ENCODE measurements around the gene AMHR2. TPM values are rescaled to one million over a fixed set of nuclear protein-coding genes. Genes with fewer than 3 reads are reported as not detected.
"Not testable (repeated sequence)": the region's sequence is repeated elsewhere in the genome, so short reads cannot be mapped to it uniquely, and the experiment has no call there.

AMHR2 gene
- total RNA-seq = 0.60 TPM

DNA sequence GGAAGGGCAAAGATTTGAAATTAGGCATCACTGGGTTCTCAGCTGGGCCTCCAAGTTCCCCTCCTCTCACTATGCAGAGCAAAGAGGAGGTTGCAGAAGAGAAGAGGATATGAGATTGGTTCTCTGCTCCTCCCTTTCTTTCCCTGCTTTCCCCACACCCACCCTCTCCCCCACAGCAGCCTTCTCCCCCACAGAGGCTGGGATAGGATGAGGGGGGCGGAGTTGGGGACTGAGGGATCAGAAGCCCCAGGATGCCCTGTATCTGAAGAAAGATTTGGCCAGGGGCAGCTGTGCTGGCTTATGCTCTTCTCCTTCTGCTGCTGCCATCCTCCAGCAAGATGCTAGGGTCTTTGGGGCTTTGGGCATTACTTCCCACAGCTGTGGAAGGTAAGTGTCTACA, at the start of gene AMHR2:
AMHR2 (plus strand) TSS at position 259 of the 400 bp plus-strand sequence; CDS start at position 339, 80 bp downstream.
- DNase-seq (ENCODE audit: low spot score) = no peak

- not testable (repeated sequence) for DNase-seq (ENCODE audit: low spot score)
These were observed 49.4 kb upstream of the AMHR2 start for GRCh38 chr12:53374277-53374676.

- no peak for DNase-seq (ENCODE audit: low spot score)
These were observed 46.9 kb upstream of the AMHR2 start for GRCh38 chr12:53376747-53377146.

DNA sequence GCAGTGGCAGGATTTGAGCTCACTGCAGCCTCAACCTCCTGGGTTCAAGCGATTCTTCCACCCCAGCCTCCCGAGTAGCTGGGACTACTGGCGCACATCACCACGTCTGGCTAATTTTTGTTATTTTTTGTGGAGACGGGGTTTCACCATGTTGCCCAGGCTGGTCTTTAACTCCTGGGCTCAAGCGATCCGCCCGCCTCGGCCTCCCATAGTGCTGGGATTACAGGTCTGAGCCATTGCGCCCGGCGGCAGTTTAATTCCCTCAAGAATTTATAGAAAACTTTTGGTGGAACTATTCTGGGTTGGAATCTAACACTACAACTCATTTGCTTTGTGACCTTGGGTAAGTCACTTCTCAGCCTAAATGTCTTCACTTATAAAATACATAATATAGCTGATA, 45.4 kb upstream of the AMHR2 start:
- DNase-seq (ENCODE audit: low spot score) = no peak

- no peak for DNase-seq (ENCODE audit: low spot score)
These were observed 44.8 kb upstream of the AMHR2 start for GRCh38 chr12:53378724-53379388.

DNA sequence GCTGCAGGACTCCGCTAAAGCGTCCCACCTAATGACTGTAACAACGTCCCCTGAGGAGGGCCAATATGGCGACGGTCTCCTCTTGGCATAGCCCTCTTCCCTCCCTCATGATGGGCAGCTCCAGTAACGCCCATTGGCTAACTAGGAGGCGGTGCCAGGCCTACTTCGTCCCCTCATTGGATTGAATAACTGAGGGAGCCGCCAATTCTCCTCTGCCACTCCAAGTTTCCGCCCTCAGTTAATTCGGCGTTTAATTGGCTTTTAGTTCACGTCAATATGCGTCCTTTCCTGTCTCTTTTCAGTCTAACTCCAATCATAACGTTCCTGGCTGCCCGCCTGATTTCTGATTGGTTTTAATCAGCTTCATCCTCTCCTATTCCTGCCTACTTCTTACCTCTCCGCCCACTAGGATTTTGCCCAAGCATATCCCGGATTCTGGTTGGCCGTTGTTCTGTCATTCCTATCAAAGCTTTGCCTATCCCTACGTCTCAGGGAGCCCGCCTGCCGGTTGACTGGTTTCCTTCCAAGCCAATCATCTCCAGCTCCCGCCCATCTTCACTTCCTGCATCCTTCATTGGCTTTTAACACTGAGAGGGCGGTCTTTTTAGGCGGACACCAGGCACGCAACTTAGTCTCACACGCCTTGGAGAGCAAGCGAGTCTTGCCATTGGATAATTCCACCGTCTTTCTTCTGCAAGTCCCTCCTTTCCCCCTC, 44.1 kb upstream of the AMHR2 start:
- peak; percentile 100 for DNase-seq (ENCODE audit: low spot score)

DNA sequence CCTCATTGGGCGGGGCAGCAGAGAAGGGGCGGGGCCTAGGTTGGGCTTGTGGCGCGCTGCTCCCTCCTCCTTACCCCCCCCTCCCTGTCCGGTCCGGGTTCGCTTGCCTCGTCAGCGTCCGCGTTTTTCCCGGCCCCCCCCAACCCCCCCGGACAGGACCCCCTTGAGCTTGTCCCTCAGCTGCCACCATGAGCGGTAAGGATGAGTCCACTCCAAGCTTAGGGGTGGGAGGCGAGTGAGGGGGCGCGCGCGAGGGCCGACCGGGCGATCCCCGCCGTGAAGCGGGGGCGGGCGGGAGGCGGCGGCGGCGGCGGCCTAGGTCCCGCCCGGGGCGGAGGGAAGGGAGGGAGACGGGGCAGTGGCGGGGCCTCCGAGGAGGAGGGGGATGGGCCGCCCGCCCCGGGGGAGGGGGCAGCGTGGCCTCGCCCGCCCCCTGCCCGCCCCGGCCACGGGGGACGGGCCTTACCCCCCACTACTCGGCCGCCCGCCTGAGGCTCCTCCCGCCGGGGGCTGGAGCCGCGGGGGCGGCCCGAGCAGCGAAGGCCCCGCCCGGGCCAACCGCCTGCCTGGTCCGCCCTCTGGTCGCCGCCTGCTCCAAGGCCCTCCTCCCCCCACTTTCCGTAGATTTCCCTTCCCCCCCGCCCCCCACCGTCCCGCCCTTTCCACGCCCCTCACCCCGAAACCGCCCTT, 43.4 kb upstream of the AMHR2 start, which contains the start of gene SP1:
SP1 (plus strand) TSS at position 73 of the 690 bp plus-strand sequence; CDS start at position 189, 116 bp downstream.
- peak; percentile 91 for DNase-seq (ENCODE audit: low spot score)

DNA sequence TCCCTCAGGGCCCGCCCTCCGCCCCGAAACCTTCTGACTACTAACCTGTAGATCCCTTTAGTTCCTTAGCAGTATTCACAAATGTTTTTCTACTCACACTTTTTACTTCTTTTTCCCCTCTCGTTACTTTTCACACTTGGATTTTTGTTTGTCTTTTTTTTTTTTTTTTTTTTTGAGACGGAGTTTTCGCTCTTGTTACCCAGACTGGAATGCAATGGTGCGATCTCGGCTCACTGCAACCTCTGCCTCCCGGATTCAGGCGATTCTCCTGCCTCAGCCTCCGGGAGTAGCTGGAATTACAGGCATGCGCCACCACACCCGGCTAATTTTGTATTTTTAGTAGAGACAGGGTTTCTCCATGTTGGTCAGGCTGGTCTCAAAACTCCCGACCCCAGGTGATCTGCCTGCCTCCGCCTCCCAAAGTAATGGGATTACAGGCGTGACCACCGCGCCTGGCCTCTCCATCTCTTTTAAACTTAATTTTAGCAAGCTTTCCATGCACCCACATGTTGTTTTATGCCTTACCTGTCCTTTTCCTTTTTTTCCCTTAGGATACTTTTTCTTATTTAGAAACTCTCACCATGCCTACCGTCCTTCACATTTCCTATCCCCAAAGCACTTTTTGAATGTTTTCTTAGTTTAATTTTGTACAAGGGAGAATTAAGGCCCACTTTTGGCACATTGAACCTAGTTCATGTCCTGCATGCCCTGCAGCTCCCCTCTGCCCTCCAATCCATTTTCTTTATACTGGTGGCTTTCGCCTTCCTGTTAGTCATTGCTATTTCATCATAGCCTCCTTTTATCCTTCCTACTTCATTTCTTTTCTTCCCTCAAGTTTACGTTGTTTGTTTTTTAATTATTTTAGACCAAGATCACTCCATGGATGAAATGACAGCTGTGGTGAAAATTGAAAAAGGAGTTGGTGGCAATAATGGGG, 42.6 kb upstream of the AMHR2 start:
- DNase-seq (ENCODE audit: low spot score) = no peak

DNA sequence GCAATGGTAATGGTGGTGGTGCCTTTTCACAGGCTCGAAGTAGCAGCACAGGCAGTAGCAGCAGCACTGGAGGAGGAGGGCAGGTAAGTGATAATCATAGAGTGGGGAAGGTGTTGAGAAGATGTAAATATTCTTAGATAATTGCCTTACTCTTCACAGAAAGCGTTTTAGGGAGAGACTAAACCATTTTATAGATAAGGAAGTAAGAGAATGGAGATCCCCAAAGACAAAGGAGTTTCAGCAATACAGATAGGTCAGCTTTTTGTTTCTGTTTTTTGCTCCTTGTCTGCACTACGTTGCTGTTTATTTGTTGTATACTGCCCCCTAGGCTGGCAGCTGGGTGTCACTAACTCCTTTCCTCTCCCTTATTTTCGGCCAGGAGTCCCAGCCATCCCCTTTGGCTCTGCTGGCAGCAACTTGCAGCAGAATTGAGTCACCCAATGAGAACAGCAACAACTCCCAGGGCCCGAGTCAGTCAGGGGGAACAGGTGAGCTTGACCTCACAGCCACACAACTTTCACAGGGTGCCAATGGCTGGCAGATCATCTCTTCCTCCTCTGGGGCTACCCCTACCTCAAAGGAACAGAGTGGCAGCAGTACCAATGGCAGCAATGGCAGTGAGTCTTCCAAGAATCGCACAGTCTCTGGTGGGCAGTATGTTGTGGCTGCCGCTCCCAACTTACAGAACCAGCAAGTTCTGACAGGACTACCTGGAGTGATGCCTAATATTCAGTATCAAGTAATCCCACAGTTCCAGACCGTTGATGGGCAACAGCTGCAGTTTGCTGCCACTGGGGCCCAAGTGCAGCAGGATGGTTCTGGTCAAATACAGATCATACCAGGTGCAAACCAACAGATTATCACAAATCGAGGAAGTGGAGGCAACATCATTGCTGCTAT, 41.7 kb upstream of the AMHR2 start:
- DNase-seq (ENCODE audit: low spot score) = peak; percentile 55

DNA sequence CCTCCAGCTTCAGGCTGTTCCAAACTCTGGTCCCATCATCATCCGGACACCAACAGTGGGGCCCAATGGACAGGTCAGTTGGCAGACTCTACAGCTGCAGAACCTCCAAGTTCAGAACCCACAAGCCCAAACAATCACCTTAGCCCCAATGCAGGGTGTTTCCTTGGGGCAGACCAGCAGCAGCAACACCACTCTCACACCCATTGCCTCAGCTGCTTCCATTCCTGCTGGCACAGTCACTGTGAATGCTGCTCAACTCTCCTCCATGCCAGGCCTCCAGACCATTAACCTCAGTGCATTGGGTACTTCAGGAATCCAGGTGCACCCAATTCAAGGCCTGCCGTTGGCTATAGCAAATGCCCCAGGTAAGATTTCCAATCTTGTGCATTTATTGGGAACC, 40.4 kb upstream of the AMHR2 start:
- DNase-seq (ENCODE audit: low spot score) = no peak

DNA sequence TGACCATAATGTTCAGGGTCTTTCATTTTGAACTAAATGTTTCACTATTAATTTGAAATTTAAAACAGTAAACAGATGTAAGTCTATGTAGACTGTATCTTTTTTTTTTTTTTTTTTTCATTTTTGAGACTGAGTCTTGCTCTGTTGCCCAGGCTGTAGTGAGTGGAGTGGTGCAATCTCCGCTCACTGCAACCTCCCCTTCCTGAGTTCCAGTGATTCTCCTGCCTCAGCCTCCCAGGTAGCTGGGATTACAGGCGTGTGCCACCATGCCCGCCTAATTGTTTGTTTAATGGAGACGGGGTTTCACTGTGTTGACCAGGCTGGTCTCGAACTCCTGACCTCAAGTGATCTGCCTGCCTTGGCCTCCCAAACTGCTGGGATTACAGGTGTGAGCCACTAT, 37.3 kb upstream of the AMHR2 start:
- DNase-seq (ENCODE audit: low spot score) = not testable (repeated sequence)

- no peak for DNase-seq (ENCODE audit: low spot score)
These were observed 34.7 kb upstream of the AMHR2 start for GRCh38 chr12:53388932-53389331.

GRCh38 chr12:53389702-53390101, 34.0 kb upstream of the AMHR2 start:
- no peak for DNase-seq (ENCODE audit: low spot score)

DNA sequence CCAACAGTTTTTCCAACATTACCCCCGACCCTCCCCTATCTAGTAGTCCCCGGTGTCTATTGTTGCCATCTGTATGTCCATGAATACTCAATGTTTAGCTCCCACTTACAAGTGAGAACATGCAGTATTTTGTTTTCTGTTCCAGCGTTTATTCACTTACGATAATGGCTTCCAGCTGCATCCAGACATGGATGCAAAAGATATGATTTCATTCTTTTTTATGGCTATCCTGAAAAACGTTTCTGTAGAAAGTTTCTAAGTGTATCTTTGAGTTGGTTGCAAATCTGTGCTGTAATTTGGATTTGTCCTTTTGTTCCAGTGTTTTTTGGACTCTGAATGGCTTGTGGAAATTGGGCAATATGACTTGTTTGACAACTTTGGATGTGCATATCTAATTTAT, 31.9 kb upstream of the AMHR2 start:
- no peak for DNase-seq (ENCODE audit: low spot score)

GRCh38 chr12:53399896-53400295, 23.8 kb upstream of the AMHR2 start:
- DNase-seq (ENCODE audit: low spot score) = no peak

GRCh38 chr12:53402351-53402750, 21.3 kb upstream of the AMHR2 start:
- not testable (repeated sequence) for DNase-seq (ENCODE audit: low spot score)

DNA sequence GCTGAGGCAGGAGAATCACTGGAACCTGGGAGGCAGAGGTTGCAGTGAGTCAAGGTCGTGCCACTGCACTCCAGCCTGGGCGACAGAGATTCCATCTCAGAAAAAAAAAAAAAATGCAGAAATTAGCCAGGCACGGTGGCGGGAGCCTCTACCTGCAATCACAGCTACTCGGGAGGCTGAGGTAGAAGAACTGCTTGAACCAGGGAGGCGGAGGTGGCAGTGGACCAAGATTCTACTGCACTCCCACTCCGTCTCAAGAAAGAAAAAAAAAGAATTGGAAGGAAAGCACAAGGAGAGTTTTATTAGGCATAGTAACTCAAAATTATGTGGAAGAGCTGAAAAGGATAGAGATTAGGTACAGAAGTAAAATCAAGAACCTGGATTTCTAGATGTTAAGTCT, 20.8 kb upstream of the AMHR2 start:
- DNase-seq (ENCODE audit: low spot score) = no peak

- DNase-seq (ENCODE audit: low spot score) = no peak
These were observed 12.7 kb upstream of the AMHR2 start for GRCh38 chr12:53410951-53411350.

DNA sequence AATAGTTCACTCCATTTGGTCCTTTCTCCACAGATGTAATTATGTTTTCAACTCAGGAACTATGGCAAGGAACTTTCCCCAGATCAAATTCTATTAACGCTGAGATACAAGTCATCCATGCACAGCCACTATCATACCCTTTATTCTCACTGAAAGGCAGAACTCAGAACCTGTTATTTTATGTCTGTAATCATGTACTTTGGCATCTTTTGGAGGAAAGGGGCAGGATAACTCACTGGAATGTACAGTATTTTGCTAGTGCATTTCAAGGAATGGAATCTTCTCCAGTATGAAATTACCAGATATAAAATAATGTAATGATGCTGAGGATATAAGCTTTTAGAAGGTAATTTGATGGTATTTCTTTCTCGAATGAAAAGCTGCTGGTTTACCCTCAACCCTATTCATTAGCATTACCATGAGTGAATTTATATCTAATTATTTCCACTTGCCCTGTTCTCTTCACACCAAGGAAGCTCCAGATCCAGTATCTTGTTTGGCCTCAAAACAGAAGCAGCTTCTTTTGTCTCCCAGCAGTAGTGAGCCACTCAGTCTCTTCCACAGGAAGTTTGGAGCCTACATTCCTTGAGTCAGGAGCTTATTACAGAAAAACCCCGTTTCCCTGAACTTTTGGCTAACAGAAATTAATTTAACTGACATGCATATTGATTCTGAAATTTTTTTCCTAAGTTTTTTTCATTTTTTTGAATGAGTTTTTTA, 10.0 kb upstream of the AMHR2 start:
- DNase-seq (ENCODE audit: low spot score) = no peak
